HepG2 (cell line): Measurements from ENCODE around the gene MGMT. TPM values are rescaled to one million over a fixed set of nuclear protein-coding genes. Genes with fewer than 3 reads are reported as not detected.

Source experiments
- ATAC-seq: fragments of 200-7000 bp; cut with Tn5 transposase; 3 replicates; pipeline ENCODE4 v1.9.1; 2020; ENCODE audit warnings: mild to moderate bottlenecking, moderate library complexity
- BruUV-seq: library from RNA; stranded (reverse); fragments of 400-500 nt; replicated peaks from 2 replicates; lab custom pipeline; 2021; lab: Mats Ljungman, UMichigan
- CTCF ChIA-PET: fragments of 300-600 bp; formaldehyde crosslinking; extraction: SDS; loops from one replicate; lab custom pipeline; 2021; ENCODE audit warnings: low total read pairs, inconsistent platforms, low intra/inter-chr PET ratio; lab: Yijun Ruan, JAX
- POLR2A ChIA-PET: fragments of 350-600 bp; sonication (Branson Sonifier 250); formaldehyde crosslinking; loops from one replicate; lab custom pipeline; 2020; ENCODE audit warnings: antibody characterized with exemption, inconsistent platforms; lab: Yijun Ruan, JAX
- DNase-seq: peaks from one replicate; pipeline ENCODE4 v3.0.0-alpha.2; 2015; ENCODE audit warnings: low spot score
- FAIRE-seq: peaks from 3 replicates; lab custom pipeline; 2011; peaks lifted over from hg19 to GRCh38; lab: Jason Lieb, UNC
- H2AFZ ChIP-seq: one replicate; pipeline ENCODE4 v1.6.1; 2011; ENCODE audit warnings: low read length, inconsistent platforms
- H3K27ac ChIP-seq: fragments of 300-600 bp; 3 replicates; pipeline ENCODE4 v1.8.0; 2011; ENCODE audit warnings: mixed run types, mild to moderate bottlenecking, mixed read lengths, low read length, inconsistent platforms; ENCODE audit not compliant: insufficient read depth; ENCODE audit errors: extremely low read length
- H3K27me3 ChIP-seq, 2 experiments: fragments of 200-600 bp in 1 of 2; 2 replicates in 1 of 2; 3 replicates in 1 of 2; pipeline versions ENCODE4 v1.6.0 to v1.8.0; 2011; ENCODE audit warnings: low read length in 2 of 2, mild to moderate bottlenecking in 2 of 2, moderate library complexity in 2 of 2, inconsistent platforms in 1 of 2; ENCODE audit not compliant: insufficient read depth in 2 of 2, control insufficient read depth in 1 of 2
- H3K36me3 ChIP-seq, 2 experiments: fragments of 200-600 bp in 1 of 2; replicated peaks in 1 of 2; 2 replicates in 1 of 2; 3 replicates in 1 of 2; pipeline versions ENCODE4 v1.5.1 to v1.8.0; 2011; ENCODE audit warnings: low read length in 2 of 2, inconsistent platforms in 1 of 2; ENCODE audit not compliant: insufficient read depth in 2 of 2, control insufficient read depth in 1 of 2
- H3K4me1 ChIP-seq: 2 replicates; pipeline ENCODE4 v1.5.1; 2012; ENCODE audit warnings: low read length, inconsistent platforms; ENCODE audit not compliant: insufficient read depth
- H3K4me2 ChIP-seq: 2 replicates; pipeline ENCODE4 v1.6.0; 2011; ENCODE audit warnings: low read depth, low read length, inconsistent platforms
- H3K4me3 ChIP-seq, 3 experiments: fragments of 200-600 bp in 1 of 3; sonication (generic), shearing (Covaris generic) in 1 of 3; replicated peaks in 1 of 3; 2 replicates each; pipeline ENCODE4 v1.5.1; 2011 to 2016; ENCODE audit warnings: low read length in 3 of 3, inconsistent platforms in 2 of 3, low read depth in 2 of 3, mild to moderate bottlenecking in 2 of 3, control low read depth in 1 of 3, mixed read lengths in 1 of 3; ENCODE audit not compliant: insufficient read depth in 1 of 3
- H3K79me2 ChIP-seq: one replicate; pipeline ENCODE4 v1.6.1; 2011; ENCODE audit warnings: low read length, inconsistent platforms; ENCODE audit not compliant: insufficient read depth
- H3K9ac ChIP-seq: 2 replicates; pipeline ENCODE4 v1.6.0; 2011; ENCODE audit warnings: mild to moderate bottlenecking, low read depth, low read length, inconsistent platforms; ENCODE audit not compliant: insufficient read depth
- H3K9me3 ChIP-seq: 2 replicates; pipeline ENCODE4 v1.5.1; 2012; ENCODE audit warnings: mild to moderate bottlenecking, low read length
- H4K20me1 ChIP-seq: 2 replicates; pipeline ENCODE4 v1.6.0; 2011; ENCODE audit warnings: inconsistent platforms, mild to moderate bottlenecking, low read length, moderate library complexity; ENCODE audit not compliant: insufficient read depth
- CEBPZ ChIP-seq: IDR thresholded peaks from 2 replicates; pipeline ENCODE4 v1.6.1; 2012; ENCODE audit warnings: low read length, improper control_type of control experiment
- EED ChIP-seq: sonication (generic); formaldehyde crosslinking; IDR thresholded peaks from 2 replicates; pipeline ENCODE4 v1.5.0; 2020; ENCODE audit warnings: mild to moderate bottlenecking, missing genetic modification reagents
- ESRRA ChIP-seq: sonication (generic); formaldehyde crosslinking; IDR thresholded peaks from 2 replicates; pipeline ENCODE4 v1.5.1; 2020; ENCODE audit warnings: mild to moderate bottlenecking, low read depth, missing genetic modification reagents
- HNRNPH1 ChIP-seq: fragments of 200-400 bp; formaldehyde crosslinking; optimal IDR thresholded peaks from 2 replicates; pipeline ENCODE3; 2017; ENCODE audit warnings: mild to moderate bottlenecking, low read depth, low read length
- RARA ChIP-seq: IDR thresholded peaks from 2 replicates; pipeline ENCODE4 v1.6.1; 2016; ENCODE audit warnings: missing genetic modification reagents, missing compliant biosample characterization
- REXO4 ChIP-seq: sonication (generic); formaldehyde crosslinking; IDR thresholded peaks from 2 replicates; pipeline ENCODE4 v1.8.0; 2022; ENCODE audit warnings: missing genetic modification reagents, mild to moderate bottlenecking, borderline replicate concordance
- SNAPC2 ChIP-seq: sonication (generic); formaldehyde crosslinking; IDR thresholded peaks from 2 replicates; pipeline ENCODE4 v1.8.1; 2022; ENCODE audit warnings: mild to moderate bottlenecking, missing genetic modification reagents
- ZBTB34 ChIP-seq: sonication (generic); formaldehyde crosslinking; IDR thresholded peaks from 2 replicates; pipeline ENCODE4 v1.8.0; 2022; ENCODE audit warnings: mild to moderate bottlenecking, missing genetic modification reagents
- ZBTB49 ChIP-seq: sonication (generic); formaldehyde crosslinking; IDR thresholded peaks from 2 replicates; pipeline ENCODE4 v1.4.0; 2020; ENCODE audit warnings: missing genetic modification reagents, borderline replicate concordance
- ZNF274 ChIP-seq: sonication (generic); formaldehyde crosslinking; IDR thresholded peaks from 2 replicates; pipeline ENCODE4 v1.5.1; 2020; ENCODE audit warnings: mild to moderate bottlenecking, missing genetic modification reagents
- ZNF468 ChIP-seq: sonication (generic); formaldehyde crosslinking; IDR thresholded peaks from 2 replicates; pipeline ENCODE4 v1.8.0; 2022; ENCODE audit warnings: mild to moderate bottlenecking, moderate library complexity, missing genetic modification reagents
- ZNF512 ChIP-seq: sonication (generic); formaldehyde crosslinking; IDR thresholded peaks from 2 replicates; pipeline ENCODE4 v1.4.0; 2020; ENCODE audit warnings: mild to moderate bottlenecking, missing genetic modification reagents
- ZNF563 ChIP-seq: sonication (generic); formaldehyde crosslinking; IDR thresholded peaks from 2 replicates; pipeline ENCODE4 v1.8.0; 2022; ENCODE audit warnings: mild to moderate bottlenecking, moderate library complexity, missing genetic modification reagents
- WGBS: methylation state at CpG from one replicate; pipeline ENCODE4 v1.1.6; 2017; ENCODE audit warnings: low lambda C conversion rate; 5-methylcytosine and 5-hydroxymethylcytosine counted together
- in situ Hi-C: cut with HindIII; loops from 2 replicates; pipeline ENCODE4 v1.10.0; 2017; ENCODE audit warnings: low pct_unique_long_range_greater_than_20kb; ENCODE audit not compliant: extremely low pct_ligation_motif_present
- intact Hi-C: fragments of 100-400 bp; cut with micrococcal nuclease; formaldehyde crosslinking; loops from one replicate; pipeline ENCODE4 v1.10.0; 2022; ENCODE audit not compliant: unreplicated experiment
- polyA plus RNA-seq, 8 experiments: library from polyadenylated mRNA; depleted of rRNA in 3 of 8; stranded (reverse) in 7 of 8; unstranded in 1 of 8; fragments of >200 nt; fragmentation: Illumina TruSeq in 4 of 8; extraction: Trizol in 4 of 8; gene quantifications; 2 replicates each; pipeline versions ENCODE4 v1.2.1 to v1.2.3, GENCODE V29; 2011 to 2016; ENCODE audit warnings: low read depth in 4 of 8, missing spikeins in 1 of 8, mixed read lengths in 1 of 8; ENCODE audit not compliant: insufficient read depth in 1 of 8
- total RNA-seq, 5 experiments: library from RNA; depleted of rRNA; stranded (reverse); fragments of >200 nt; fragmentation: Illumina TruSeq; extraction: Trizol; gene quantifications; 2 replicates each; pipeline ENCODE4 v1.2.3, GENCODE V29; 2016; ENCODE audit warnings: low read depth in 1 of 5

MGMT gene
- total and polyA plus RNA-seq, 2 of the 13 experiments (the other 11 are each of a cell fraction or from before 2014, with no cell fraction given) = 12.0 to 19.5 TPM

- H3K9ac ChIP-seq = no peak overlapping the region
- no peaks in the 10 kb centered on the region for H3K4me1 ChIP-seq
- no peaks in the 10 kb centered on the region for H3K36me3 ChIP-seq
- H3K4me2 ChIP-seq = no peak overlapping the region
- H3K4me3 ChIP-seq = no peak overlapping the region
- WGBS = 71% methylated on average over 8 of the region's 15 CpGs
- no peak overlapping the region for H3K27ac ChIP-seq
- DNase-seq (no peak), FAIRE-seq (no peak)
- ChIA-PET POLR2A (no interaction called here), CTCF (no interaction called here)
- H3K27me3 ChIP-seq = no peaks in the 10 kb centered on the region
- no TSS peak for BruUV-seq
- no peaks in the 10 kb centered on the region for H3K79me2 ChIP-seq
- H4K20me1 ChIP-seq = no peaks in the 10 kb centered on the region
- no peak for TF ChIP-seq ESRRA (CRISPR knock-in tag)
- no peak for TF ChIP-seq ZNF468 (CRISPR knock-in tag)
- TF ChIP-seq ZBTB49 (CRISPR knock-in tag) = no peak
- no peak for TF ChIP-seq ZNF512 (CRISPR knock-in tag)
- no peak for TF ChIP-seq EED (CRISPR knock-in tag)
- TF ChIP-seq ZNF563 (CRISPR knock-in tag) = no peak
- no peak for TF ChIP-seq ZBTB34 (CRISPR knock-in tag)
- no peak for TF ChIP-seq HNRNPH1
- no peak for TF ChIP-seq RARA (CRISPR knock-in tag)
- TF ChIP-seq SNAPC2 = no peak
- no peak for TF ChIP-seq ZNF274 (CRISPR knock-in tag)
- TF ChIP-seq REXO4 (CRISPR knock-in tag) = no peak
- no peak for TF ChIP-seq CEBPZ
- TF ChIP-seq, all 625 proteins: peak for 0
- intact Hi-C loops (no loop called here), in situ Hi-C loops (no loop called here)
- H3K9me3 ChIP-seq = no peaks in the 10 kb centered on the region
- H2AFZ ChIP-seq = no peak overlapping the region
- ATAC-seq = no peak
Measured at GRCh38 chr10:129771576-129771975, 304.5 kb downstream of the MGMT start.
